ENCODE data around the gene CGB7.

Gene CGB7

DNA sequence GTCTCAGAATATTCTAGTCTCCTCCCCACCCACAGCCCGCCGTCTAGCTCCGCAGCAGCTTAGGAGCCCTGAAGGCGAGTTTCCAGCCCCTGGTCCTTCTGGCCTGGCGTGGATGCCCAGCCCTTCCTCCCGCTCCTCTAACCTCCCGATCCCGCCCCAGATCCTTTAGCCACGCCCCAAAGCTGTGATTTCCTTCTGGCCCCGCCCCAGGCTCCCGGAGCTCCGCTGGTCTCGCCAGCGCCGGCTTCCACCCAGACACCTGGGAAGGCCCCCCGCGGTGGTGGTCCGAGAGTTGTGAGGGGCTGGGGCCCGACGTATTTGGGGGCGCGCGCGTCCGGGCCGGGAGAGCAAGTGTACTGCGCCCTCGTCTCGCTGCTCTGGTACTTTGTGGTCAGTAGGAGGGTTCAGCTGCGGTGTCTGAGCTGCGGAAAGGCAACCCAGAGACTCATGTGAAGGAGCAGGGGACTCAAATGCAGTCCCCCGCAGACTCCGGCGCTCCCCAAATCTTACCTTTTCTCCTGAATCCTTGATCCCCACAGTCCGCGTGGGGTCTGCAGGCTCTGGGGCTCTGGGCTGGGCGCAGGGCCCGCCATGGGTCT, at the start of gene CGB7:
CGB7 (minus strand) TSS at position 114 of the 599 bp plus-strand sequence. CDS start 2,374 bp downstream, outside the sequence.
- Mint-ChIP-seq H3K27ac (no peak within 1 kb of the TSS), H3K9me3 (no peaks in the 10 kb centered on the region), H3K36me3 (no peaks in the 10 kb centered on the region), H3K27me3 (peaks cover 78% of the 10 kb centered on the region), H3K4me1 (peaks cover 27% of the 10 kb centered on the region), H3K4me3 (peak within 1 kb of the TSS; percentile 83)
- ATAC-seq = no peak

DNA sequence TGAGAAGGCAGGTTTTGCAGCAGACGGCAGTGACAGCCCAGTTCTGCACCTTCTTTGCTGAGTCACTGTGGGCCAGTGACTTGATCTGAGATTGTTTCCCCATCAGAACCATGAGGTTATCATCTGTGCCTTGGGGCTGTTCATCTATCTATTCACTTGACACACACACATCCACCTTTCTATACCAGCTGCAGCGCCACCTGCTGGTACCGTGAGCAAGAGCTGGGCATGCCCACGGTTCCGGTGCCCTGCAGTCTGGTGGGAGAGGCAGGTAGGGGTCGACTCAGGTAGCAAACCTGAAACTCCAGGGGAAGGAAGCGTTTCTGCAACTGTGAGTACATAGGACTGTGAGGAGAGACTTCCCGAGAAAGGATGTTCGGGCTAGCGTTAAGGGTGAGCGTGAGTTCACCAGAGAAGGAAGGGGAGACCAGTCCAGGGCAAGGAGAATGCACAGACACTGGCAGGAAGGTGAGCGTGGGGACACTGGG, 49.1 kb upstream of the CGB7 start:
- no peaks in the 10 kb centered on the region for H3K9me3 Mint-ChIP-seq

DNA sequence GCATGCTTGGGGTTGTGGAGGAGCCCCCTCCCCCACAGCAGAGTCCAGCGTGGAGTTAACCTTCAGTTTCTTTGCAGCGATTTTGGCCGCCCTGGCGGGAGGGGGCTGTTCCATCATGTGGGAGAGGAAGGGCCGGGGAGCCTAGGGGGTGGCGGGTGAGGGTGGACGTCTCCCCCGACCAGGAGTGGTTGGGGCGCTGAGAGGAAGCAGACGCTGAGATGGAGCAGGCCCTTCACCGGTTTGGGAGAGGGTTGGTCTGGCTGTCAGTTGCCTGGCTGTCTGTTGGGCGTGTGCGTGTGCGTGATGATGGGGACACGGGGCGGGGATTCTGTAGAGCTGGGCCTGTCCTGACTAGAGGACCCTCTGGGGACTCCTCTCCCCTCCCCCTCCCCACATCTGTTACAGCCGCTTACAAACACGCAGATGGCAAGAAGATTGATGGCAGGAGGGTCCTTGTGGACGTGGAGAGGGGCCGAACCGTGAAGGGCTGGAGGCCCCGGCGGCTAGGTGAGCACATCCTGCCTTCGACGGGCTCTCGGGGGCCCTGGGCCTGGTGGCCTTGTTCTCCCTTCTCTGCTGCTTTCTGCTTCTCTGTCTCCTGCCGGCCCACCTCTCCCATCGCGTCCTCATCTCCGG, 46.8 kb upstream of the CGB7 start:
- H3K27me3 Mint-ChIP-seq = no peaks in the 10 kb centered on the region
- no peaks in the 10 kb centered on the region for H3K9me3 Mint-ChIP-seq
- H3K36me3 Mint-ChIP-seq = peaks cover 64% of the 10 kb centered on the region
- ATAC-seq = no peak
- peaks cover 17% of the 10 kb centered on the region for H3K4me1 Mint-ChIP-seq
- H3K4me3 Mint-ChIP-seq = no peak overlapping the region
- H3K27ac Mint-ChIP-seq = peak overlapping the region; percentile 33

More for the DNA sequence above, 49.1 kb upstream of the CGB7 start:
- no peaks in the 10 kb centered on the region for H3K27me3 Mint-ChIP-seq
- peaks cover 17% of the 10 kb centered on the region for H3K4me1 Mint-ChIP-seq
- ATAC-seq = peak; percentile 78
- H3K36me3 Mint-ChIP-seq = peaks cover 48% of the 10 kb centered on the region
- H3K27ac Mint-ChIP-seq = no peak overlapping the region
- H3K4me3 Mint-ChIP-seq = no peak overlapping the region

DNA sequence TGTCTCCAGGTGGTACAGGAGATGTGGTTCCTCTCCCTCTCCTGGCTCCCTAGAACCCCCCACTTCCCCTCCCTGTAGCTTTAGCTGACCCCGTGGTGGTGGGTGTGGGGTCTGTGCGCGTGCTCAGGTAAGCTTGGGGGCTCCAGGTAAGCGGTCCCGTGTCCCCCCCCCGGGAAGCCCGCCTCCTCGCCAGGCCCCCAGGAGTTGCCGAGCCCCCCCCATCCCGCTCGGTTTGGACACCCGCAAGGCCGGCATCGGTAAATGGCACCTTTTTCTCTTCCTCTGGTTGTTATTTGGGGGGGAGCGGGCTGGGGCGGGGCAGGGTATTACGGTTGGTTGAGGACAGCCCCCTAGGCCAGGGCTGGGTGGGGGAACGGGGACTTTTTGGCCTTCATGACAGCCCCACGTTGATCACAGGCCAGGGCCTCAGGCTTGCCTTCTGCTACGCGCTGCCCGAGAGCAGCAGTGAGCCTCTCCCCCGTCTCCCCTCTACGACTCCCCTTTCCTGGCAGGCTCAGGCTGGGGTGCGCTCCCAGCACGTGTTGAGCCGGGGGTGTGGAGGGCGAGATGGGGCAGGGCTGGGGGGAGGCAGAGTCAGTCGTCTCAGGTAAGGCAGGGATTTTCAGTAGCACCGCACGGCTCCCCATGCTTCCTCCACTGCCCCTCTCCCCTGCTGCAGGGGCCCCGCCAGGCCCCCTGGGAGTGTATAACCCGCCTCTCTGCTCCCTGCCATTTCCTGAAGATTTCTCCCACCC, 46.0 kb upstream of the CGB7 start:
- Mint-ChIP-seq H3K36me3 (peaks cover 64% of the 10 kb centered on the region), H3K4me1 (peaks cover 17% of the 10 kb centered on the region), H3K4me3 (no peak overlapping the region), H3K9me3 (no peaks in the 10 kb centered on the region), H3K27me3 (no peaks in the 10 kb centered on the region), H3K27ac (no peak overlapping the region)
- ATAC-seq = no peak

DNA sequence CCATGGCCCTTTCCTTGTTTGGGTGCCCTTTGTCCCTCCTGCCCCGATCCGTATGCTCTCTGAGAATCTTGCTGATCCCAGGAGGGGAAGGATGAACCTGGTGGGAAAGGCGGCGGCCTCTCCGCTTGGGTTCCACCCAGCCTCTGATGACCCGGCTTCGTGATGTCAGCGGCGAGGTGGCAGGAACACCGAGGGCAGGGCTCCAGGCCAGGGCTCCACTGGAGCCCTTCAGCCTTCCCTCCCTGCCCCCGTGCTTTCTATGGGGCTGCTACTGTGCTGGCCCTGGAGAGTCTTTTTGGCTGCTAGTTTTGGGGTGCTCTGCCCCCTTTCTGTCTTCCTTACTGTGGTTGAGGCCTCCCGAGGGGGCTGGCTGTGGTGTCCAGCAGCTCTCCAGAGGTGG, 44.8 kb upstream of the CGB7 start:
- Mint-ChIP-seq H3K9me3 (no peaks in the 10 kb centered on the region), H3K4me3 (no peak overlapping the region), H3K27ac (no peak overlapping the region), H3K4me1 (peaks cover 17% of the 10 kb centered on the region), H3K27me3 (no peaks in the 10 kb centered on the region), H3K36me3 (peaks cover 60% of the 10 kb centered on the region)
- no peak for ATAC-seq

DNA sequence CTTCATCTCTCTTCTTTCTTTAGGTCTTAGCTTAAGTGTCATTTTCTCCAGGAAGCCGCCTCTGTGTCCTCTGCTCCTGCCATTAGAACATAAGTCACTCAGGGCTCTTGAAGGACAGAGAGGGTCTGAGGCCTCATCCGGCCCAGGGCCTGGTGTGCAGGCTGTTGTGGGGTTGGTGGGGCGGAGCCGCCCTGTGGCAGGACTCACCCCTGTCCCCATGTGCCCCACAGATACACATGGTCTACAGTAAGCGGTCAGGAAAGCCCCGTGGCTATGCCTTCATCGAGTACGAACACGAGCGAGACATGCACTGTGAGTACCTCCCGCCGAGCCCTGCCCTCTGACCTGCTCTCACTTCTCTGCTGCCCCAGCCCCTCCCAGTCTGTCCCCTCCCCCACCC, 43.6 kb upstream of the CGB7 start:
- Mint-ChIP-seq H3K36me3 (peaks cover 52% of the 10 kb centered on the region), H3K27ac (no peak overlapping the region), H3K9me3 (no peaks in the 10 kb centered on the region), H3K4me1 (peaks cover 10% of the 10 kb centered on the region), H3K4me3 (no peak overlapping the region), H3K27me3 (no peaks in the 10 kb centered on the region)
- ATAC-seq = no peak

DNA sequence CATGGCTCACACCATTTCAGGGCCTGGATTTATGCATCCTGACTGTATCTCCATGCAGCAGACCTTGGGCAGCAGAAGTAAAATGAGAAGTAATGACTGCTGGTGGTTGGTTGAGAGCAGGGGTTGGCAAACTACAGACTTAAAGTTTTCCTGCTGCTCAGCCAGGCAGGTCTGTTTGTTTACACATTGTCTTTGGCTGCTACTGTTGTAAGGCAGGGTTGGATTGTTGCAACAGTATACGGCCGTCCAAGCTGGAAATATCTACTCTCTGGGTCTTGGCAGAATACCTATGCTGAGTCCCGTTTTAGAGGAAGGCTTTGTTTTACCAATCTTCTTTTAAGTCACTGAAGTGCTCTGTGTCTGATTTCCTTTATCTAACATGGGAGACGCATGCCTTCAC, 41.2 kb upstream of the CGB7 start:
- no peak overlapping the region for H3K4me3 Mint-ChIP-seq
- no peaks in the 10 kb centered on the region for H3K27me3 Mint-ChIP-seq
- H3K36me3 Mint-ChIP-seq = peaks cover 45% of the 10 kb centered on the region
- ATAC-seq = no peak
- H3K27ac Mint-ChIP-seq = no peak overlapping the region
- H3K9me3 Mint-ChIP-seq = no peaks in the 10 kb centered on the region
- peaks cover 14% of the 10 kb centered on the region for H3K4me1 Mint-ChIP-seq

DNA sequence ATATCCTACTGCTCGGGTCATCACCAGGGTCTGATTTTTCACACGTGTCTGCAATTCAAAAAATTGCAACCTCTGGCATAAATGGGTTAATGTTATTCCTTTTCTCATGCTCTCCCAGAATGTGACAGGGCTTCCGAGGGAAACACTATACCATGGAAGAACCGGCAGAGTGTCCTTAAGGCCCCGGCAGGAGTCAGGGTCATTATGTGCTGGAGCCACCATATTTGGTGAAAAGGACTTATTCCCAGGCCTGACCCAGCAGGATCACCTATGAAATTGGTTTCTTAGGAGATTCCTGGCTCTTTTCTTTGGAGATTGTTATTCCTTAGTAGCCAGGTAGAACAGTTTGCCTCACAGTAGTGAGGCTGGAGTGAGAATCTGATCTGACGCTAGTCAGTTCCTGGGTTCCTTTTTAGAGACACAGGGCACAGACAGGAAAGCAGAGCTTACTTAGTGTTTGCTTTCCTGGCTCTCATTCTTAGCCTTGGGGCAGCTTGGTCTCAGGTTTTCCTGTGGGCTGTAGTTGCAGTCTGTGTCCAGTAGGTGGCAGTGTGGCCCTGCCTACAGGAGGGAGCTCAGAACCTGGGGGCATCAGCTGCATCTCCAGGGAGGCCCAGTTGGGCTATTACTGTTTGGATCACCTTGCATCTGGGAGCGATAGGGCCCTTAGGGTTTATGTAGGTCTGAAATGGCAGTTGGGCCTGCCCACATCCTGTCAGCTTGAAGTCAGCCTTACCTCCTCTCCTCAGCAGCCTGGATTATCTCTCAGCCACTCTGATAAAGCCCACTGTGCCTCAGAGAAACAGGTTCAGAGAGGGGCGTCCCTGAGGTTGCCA, 40.1 kb upstream of the CGB7 start:
- ATAC-seq = peak; percentile 83
- H3K27ac Mint-ChIP-seq = no peak overlapping the region

DNA sequence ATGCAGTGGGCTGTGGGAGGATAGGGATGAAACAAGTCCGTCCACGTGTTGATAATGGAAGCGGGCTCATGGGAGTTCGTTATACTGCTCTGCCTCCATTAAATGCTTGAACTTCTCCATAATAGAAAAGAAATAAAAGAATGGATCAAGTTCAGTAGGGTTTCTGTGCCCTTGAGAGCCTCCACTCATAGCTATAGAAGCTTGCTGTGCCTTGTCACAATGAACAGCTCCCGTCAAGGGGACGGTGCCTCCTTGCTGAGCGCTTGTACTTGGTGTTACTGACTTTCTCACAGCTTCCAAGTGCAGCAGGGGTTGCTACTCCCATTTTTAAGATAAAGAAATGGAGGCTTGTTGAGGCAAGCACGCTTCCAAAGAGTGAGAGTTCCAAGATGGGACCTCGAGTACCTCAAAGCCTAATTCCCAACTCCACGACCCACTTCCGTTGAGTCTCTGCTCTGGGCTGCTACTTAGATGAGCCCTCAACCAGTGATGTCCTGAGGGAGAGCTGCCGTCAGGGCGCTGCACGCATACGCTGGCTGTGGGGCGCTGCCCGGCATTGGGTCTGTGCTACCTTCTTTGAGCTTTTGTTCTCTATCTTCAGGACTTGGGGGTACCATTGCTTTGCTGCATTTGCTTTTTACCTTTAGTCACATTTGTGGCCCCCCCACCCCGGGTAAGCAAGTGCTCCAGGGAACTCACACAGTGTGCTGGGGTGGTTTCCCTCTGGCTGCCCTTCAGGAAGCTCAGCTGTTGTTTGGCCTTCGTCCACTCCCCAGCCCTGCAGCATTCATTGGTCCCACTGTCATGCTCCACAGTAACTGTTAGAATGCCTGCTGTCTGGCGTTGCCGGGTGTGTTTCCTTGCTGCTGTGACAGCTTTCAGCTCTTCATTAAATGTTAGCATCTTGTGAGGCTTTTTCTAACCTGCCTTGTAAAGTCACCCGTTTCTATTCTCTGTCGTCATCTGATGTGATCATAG, 37.2 kb upstream of the CGB7 start:
- ATAC-seq = no peak
- Mint-ChIP-seq H3K4me3 (no peak overlapping the region), H3K27me3 (no peaks in the 10 kb centered on the region), H3K4me1 (peaks cover 34% of the 10 kb centered on the region), H3K9me3 (no peaks in the 10 kb centered on the region), H3K36me3 (peaks cover 52% of the 10 kb centered on the region), H3K27ac (no peak overlapping the region)

More for the DNA sequence above, 40.1 kb upstream of the CGB7 start:
- Mint-ChIP-seq H3K9me3 (no peaks in the 10 kb centered on the region), H3K27me3 (no peaks in the 10 kb centered on the region), H3K4me3 (no peak overlapping the region), H3K4me1 (peaks cover 14% of the 10 kb centered on the region), H3K36me3 (peaks cover 47% of the 10 kb centered on the region)

DNA sequence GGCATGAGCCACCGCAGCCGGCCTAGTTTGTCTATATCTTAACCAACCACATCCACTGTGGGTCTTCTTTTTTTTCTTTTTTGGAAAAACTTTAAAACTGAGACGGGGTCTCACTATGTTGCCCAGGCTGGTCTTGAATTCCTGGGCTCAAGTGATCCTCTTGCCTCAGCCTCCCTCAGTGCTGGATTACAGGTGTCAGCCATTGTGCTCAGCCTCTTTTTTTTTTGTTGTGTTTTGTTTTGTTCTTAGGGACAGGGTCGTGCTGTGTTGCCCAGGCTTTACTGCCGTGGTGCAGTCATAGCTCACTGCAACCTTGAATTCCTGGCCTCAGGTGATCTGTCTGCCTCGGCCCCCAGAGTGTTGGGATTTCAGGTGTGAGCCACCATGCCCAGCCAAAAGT, 35.1 kb upstream of the CGB7 start:
- Mint-ChIP-seq H3K9me3 (no peaks in the 10 kb centered on the region), H3K4me3 (no peak overlapping the region), H3K36me3 (peaks cover 45% of the 10 kb centered on the region), H3K27ac (no peak overlapping the region), H3K4me1 (peaks cover 36% of the 10 kb centered on the region), H3K27me3 (no peaks in the 10 kb centered on the region)
- ATAC-seq = no peak

DNA sequence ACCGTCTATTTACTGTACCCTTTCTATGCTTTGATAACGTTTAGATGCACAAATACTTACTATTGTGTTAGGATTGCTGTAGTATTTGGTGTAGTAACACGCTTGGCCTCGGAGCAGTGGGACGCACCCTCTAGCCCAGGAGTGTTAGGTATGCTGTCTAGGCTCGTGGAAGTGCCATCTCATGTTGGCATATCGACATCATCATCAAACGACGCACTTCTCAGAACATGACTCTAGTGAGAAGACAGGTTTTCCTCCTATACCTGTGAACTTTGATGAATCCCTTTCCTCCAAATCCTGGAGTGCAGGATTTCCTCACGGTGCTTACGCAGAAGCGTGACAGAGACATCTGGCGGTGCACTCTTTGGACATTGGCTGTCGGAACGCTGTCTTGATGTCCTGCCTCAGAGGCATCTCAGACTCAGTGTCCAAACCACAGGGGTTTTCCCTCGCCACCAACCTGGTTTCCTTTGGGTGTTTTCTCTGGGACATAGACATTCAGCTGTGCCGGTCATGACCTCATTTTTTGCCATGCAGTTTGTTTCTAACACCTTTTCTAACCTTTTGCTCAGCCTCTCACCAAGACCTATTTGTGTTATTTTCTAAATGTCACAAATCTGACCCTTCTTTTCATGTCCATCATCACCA, 34.0 kb upstream of the CGB7 start:
- Mint-ChIP-seq H3K9me3 (no peaks in the 10 kb centered on the region), H3K36me3 (peaks cover 52% of the 10 kb centered on the region), H3K4me3 (no peak overlapping the region), H3K27me3 (no peaks in the 10 kb centered on the region), H3K4me1 (peaks cover 48% of the 10 kb centered on the region), H3K27ac (no peak overlapping the region)
- no peak for ATAC-seq

DNA sequence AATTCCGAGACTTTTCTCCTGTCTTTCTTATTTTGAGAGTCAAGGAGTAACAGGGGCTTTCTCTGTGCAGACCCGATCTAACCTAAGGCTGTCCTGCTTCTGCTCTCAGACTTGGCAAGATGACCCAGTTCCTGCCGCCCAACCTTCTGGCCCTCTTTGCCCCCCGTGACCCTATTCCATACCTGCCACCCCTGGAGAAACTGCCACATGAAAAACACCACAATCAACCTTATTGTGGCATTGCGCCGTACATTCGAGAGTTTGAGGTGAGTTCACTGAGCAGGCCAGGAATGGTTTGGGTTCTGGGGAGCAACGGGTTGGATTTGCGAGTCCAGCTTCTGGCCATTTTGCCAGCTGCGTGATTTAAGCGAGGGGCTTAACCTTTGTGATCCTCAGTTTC, 28.7 kb upstream of the CGB7 start:
- Mint-ChIP-seq H3K4me1 (peaks cover 34% of the 10 kb centered on the region), H3K27me3 (no peaks in the 10 kb centered on the region), H3K36me3 (peaks cover 33% of the 10 kb centered on the region), H3K4me3 (peak overlapping the region; percentile 100), H3K27ac (peak overlapping the region; percentile 87), H3K9me3 (no peaks in the 10 kb centered on the region)
- ATAC-seq = no peak

DNA sequence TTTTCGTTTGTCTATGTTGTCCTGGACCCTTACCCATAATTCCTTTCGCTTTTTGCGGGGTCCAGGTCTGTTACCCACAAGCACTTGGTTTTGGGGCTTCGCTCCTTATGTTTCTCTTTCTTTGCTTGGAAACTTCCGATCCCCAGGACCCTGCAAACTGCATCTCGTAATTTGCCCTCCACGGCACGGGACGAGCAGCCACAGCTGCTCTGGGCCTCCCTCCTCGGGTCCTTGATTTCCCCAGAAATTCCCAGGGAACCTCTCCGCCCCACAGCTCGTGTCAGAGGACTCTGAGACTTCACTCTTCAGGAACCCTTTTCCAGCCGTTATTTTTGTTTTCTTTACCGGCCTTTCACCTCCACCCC, 28.3 kb upstream of the CGB7 start:
- H3K4me1 Mint-ChIP-seq = peaks cover 30% of the 10 kb centered on the region
- H3K27me3 Mint-ChIP-seq = no peaks in the 10 kb centered on the region
- peaks cover 29% of the 10 kb centered on the region for H3K36me3 Mint-ChIP-seq
- peak overlapping the region; percentile 100 for H3K4me3 Mint-ChIP-seq
- ATAC-seq = no peak
- no peaks in the 10 kb centered on the region for H3K9me3 Mint-ChIP-seq
- H3K27ac Mint-ChIP-seq = peak overlapping the region; percentile 87

Data from stimulated activated memory B cell treated with anti-CD40 and anti-IgM and Interleukin-4, amounts not matched to agents 10 μg/mL and 1 μg/mL and 100 μg/mL, for 72 hours (primary cell).